Endothelial cell of umbilical vein (primary cell): Measurements from ENCODE around the gene ECM2. TPM values are rescaled to one million over a fixed set of nuclear protein-coding genes. Genes with fewer than 3 reads are reported as not detected.

Experiments used
- BruUV-seq: library from RNA; stranded (reverse); fragments of 400-500 nt; replicated peaks from 2 replicates; lab custom pipeline; 2021; lab: Mats Ljungman, UMichigan
- CTCF ChIA-PET: fragments of 300-600, 350-600 bp; sonication (Branson Sonifier 250); formaldehyde crosslinking; loops from one replicate; lab custom pipeline; 2021; ENCODE audit warnings: antibody characterized with exemption, inconsistent platforms; lab: Charles Lee
- POLR2A ChIA-PET: fragments of 300-600, 350-600 bp; sonication (Branson Sonifier 250); formaldehyde crosslinking; loops from one replicate; lab custom pipeline; 2021; ENCODE audit warnings: antibody characterized with exemption, inconsistent platforms; lab: Charles Lee
- DNase-seq: peaks from one replicate; pipeline ENCODE4 v3.0.0-alpha.2; 2011; ENCODE audit warnings: low read depth, low spot score
- FAIRE-seq: peaks from 2 replicates; lab custom pipeline; 2011; peaks lifted over from hg19 to GRCh38; lab: Jason Lieb, UNC
- H2AFZ ChIP-seq: 2 replicates; pipeline ENCODE4 v1.6.0; 2012; ENCODE audit warnings: low read depth, low read length, control low read depth, inconsistent platforms
- H3K27ac ChIP-seq: 2 replicates; pipeline ENCODE4 v1.5.1; 2011; ENCODE audit warnings: low read depth, mild to moderate bottlenecking, control low read depth, low read length, moderate library complexity; ENCODE audit not compliant: insufficient read depth
- H3K27me3 ChIP-seq, 2 experiments: 2 replicates each; pipeline versions ENCODE4 v1.6.0 to v1.6.1; 2011; ENCODE audit warnings: low read length in 2 of 2, mixed read lengths in 1 of 2; ENCODE audit not compliant: control insufficient read depth in 2 of 2, insufficient read depth in 2 of 2
- H3K36me3 ChIP-seq, 2 experiments: 2 replicates in 1 of 2; 3 replicates in 1 of 2; pipeline ENCODE4 v1.5.1; 2011; ENCODE audit warnings: low read length in 2 of 2, mild to moderate bottlenecking in 1 of 2, moderate library complexity in 1 of 2; ENCODE audit not compliant: control insufficient read depth in 2 of 2, insufficient read depth in 2 of 2; ENCODE audit errors: extremely low read depth in 1 of 2
- H3K4me1 ChIP-seq: 3 replicates; pipeline ENCODE4 v1.5.1; 2011; ENCODE audit warnings: mild to moderate bottlenecking, low read length; ENCODE audit not compliant: control insufficient read depth, insufficient read depth; ENCODE audit errors: extremely low read depth
- H3K4me2 ChIP-seq: 2 replicates; pipeline ENCODE4 v1.6.1; 2011; ENCODE audit warnings: low read length, control low read depth, mixed read lengths; ENCODE audit not compliant: insufficient read depth
- H3K4me3 ChIP-seq, 3 experiments: fragments of 200-600 bp in 1 of 3; sonication (generic), shearing (Covaris generic) in 1 of 3; replicated peaks in 1 of 3; 2 replicates each; pipeline ENCODE4 v1.5.1; 2011 to 2016; ENCODE audit warnings: control low read depth in 3 of 3, low read length in 3 of 3, mild to moderate bottlenecking in 2 of 3, inconsistent platforms in 1 of 3, low read depth in 1 of 3, moderate library complexity in 1 of 3; ENCODE audit not compliant: insufficient read depth in 1 of 3
- H3K79me2 ChIP-seq: 2 replicates; pipeline ENCODE4 v1.6.0; 2012; ENCODE audit warnings: low read length, inconsistent platforms; ENCODE audit not compliant: control insufficient read depth, insufficient read depth
- H3K9ac ChIP-seq: replicated peaks from 2 replicates; pipeline ENCODE3; 2011; ENCODE audit warnings: low read length, control low read depth; ENCODE audit not compliant: insufficient read depth; ENCODE audit errors: extremely low read depth
- H3K9me1 ChIP-seq: replicated peaks from 3 replicates; pipeline ENCODE4 v1.6.0; 2011; ENCODE audit warnings: mild to moderate bottlenecking, low read length; ENCODE audit not compliant: control insufficient read depth, insufficient read depth; ENCODE audit errors: extremely low read depth
- H3K9me3 ChIP-seq: replicated peaks from 2 replicates; pipeline ENCODE4 v1.5.1; 2012; ENCODE audit warnings: low read length, inconsistent platforms; ENCODE audit not compliant: control insufficient read depth, insufficient read depth
- H4K20me1 ChIP-seq: replicated peaks from 2 replicates; pipeline ENCODE3; 2011; ENCODE audit warnings: mild to moderate bottlenecking, low read length; ENCODE audit not compliant: control insufficient read depth, insufficient read depth; ENCODE audit errors: extremely low read depth
- CTCF ChIP-seq, 2 donors: IDR thresholded peaks; 1 replicate in 1 of 2; 2 replicates in 1 of 2; pipeline ENCODE4 v1.5.1; 2011; ENCODE audit warnings: low read length in 2 of 2, mild to moderate bottlenecking in 2 of 2, moderate library complexity in 2 of 2, control low read depth in 1 of 2, inconsistent platforms in 1 of 2, low read depth in 1 of 2; ENCODE audit not compliant: insufficient read depth in 1 of 2; ENCODE audit errors: extremely low read depth in 1 of 2
- EZH2 ChIP-seq: IDR thresholded peaks from 2 replicates; pipeline ENCODE4 v1.6.1; 2012; ENCODE audit warnings: borderline replicate concordance, low read depth, mild to moderate bottlenecking, moderate library complexity, low read length, inconsistent platforms; ENCODE audit not compliant: severe bottlenecking
- FOS ChIP-seq: IDR thresholded peaks from 2 replicates; pipeline ENCODE4 v1.6.1; 2011; ENCODE audit warnings: mild to moderate bottlenecking, low read length, moderate library complexity, borderline replicate concordance; ENCODE audit not compliant: insufficient read depth
- GATA2 ChIP-seq: IDR thresholded peaks from 2 replicates; pipeline ENCODE4 v1.7.0; 2011; ENCODE audit warnings: low read depth, mild to moderate bottlenecking, moderate library complexity, mixed read lengths, low read length; ENCODE audit not compliant: insufficient read length, insufficient read depth
- JUN ChIP-seq: IDR thresholded peaks from 2 replicates; pipeline ENCODE4 v1.6.1; 2011; ENCODE audit warnings: borderline replicate concordance, low read depth; ENCODE audit not compliant: insufficient read length, insufficient read depth
- MAX ChIP-seq: IDR thresholded peaks from 2 replicates; pipeline ENCODE4 v1.6.1; 2011; ENCODE audit not compliant: insufficient read depth, insufficient read length
- MYC ChIP-seq: IDR thresholded peaks from one replicate; pipeline ENCODE4 v1.6.1; 2011; ENCODE audit warnings: mild to moderate bottlenecking, low read depth, low read length
- POLR2A ChIP-seq: IDR thresholded peaks from 2 replicates; pipeline ENCODE4 v1.6.1; 2012; ENCODE audit warnings: low read depth, mild to moderate bottlenecking, control low read depth, low read length
- POLR2AphosphoS5 ChIP-seq: IDR thresholded peaks from 2 replicates; pipeline ENCODE4 v1.6.1; 2012; ENCODE audit warnings: low read depth, mild to moderate bottlenecking, control low read depth, low read length, moderate library complexity; ENCODE audit not compliant: insufficient read depth
- dilution Hi-C: fragments of 300-500 bp; cut with MboI; formaldehyde crosslinking; loops from one replicate; pipeline ENCODE4 v1.15.0; 2019; ENCODE audit warnings: low sequenced_read_pairs; ENCODE audit not compliant: extremely low pct_ligation_motif_present
- intact Hi-C: fragments of 100-400 bp; cut with micrococcal nuclease; formaldehyde crosslinking; loops from one replicate; pipeline ENCODE4 v1.10.0; 2022
- polyA plus RNA-seq, 4 experiments: library from polyadenylated mRNA; depleted of rRNA in 3 of 4; stranded (reverse) in 3 of 4; unstranded in 1 of 4; fragments of >200 nt; gene quantifications; 2 replicates each; pipeline versions ENCODE4 v1.2.1 to v1.2.3, GENCODE V29; 2011 to 2012; ENCODE audit warnings: missing spikeins in 1 of 4
- total RNA-seq: library from RNA; stranded (reverse); gene quantifications from 2 replicates; pipeline ENCODE4 v1.2.3, GENCODE V29; 2021

ECM2 gene
- total and polyA plus RNA-seq, 2 donors (not counting 3 experiments of a cell fraction or from before 2014, with no cell fraction given): 0.03 TPM; not detected in 1

- no peaks in the 10 kb centered on the region for H3K79me2 ChIP-seq
- no peaks in the 10 kb centered on the region for H3K9me3 ChIP-seq
- no TSS peak for BruUV-seq
- no peak overlapping the region for H3K4me3 ChIP-seq
- no peaks in the 10 kb centered on the region for H3K36me3 ChIP-seq
- no peaks in the 10 kb centered on the region for H3K9me1 ChIP-seq
- no peaks in the 10 kb centered on the region for H3K4me1 ChIP-seq
- H3K9ac ChIP-seq: no peak overlapping the region
- ChIA-PET CTCF (no interaction called here), POLR2A (no interaction called here)
- intact Hi-C loops: no loop called here
- TF ChIP-seq CTCF (IDR thresholded peaks at IDR 0.05; ENCODE audit: extremely low read depth in 1 of 2, insufficient read depth in 1 of 2, low read depth in 1 of 2, low read length in 2 of 2) (no peak), JUN (no peak), POLR2A (no peak), POLR2AphosphoS5 (no peak), MYC (no peak), MAX (no peak), GATA2 (no peak), EZH2 (no peak), FOS (no peak)
- DNase-seq: no peak
- FAIRE-seq: no peak
- dilution Hi-C loops: no loop called here
- H2AFZ ChIP-seq: no peak overlapping the region
- no peaks in the 10 kb centered on the region for H3K27me3 ChIP-seq
- no peaks in the 10 kb centered on the region for H4K20me1 ChIP-seq
- H3K27ac ChIP-seq: no peak overlapping the region
- H3K4me2 ChIP-seq: no peak overlapping the region
These were observed 22.4 kb downstream of the ECM2 start for GRCh38 chr9:92513349-92513748.
